K562 (cell line): ENCODE measurements around the gene BLOC1S4. TPM values are rescaled to one million over a fixed set of nuclear protein-coding genes. Genes with fewer than 3 reads are reported as not detected.

Experiments used
- ATF1 ChIP-seq, 2 experiments: fragments of 450-650 bp in 1 of 2; IDR thresholded peaks; 2 replicates each; pipeline ENCODE4 v1.6.1; 2016; ENCODE audit warnings: missing compliant biosample characterization in 1 of 2, missing genetic modification characterization in 1 of 2
- CBFA2T2 ChIP-seq: fragments of 450-650 bp; conservative IDR thresholded peaks from 2 replicates; pipeline ENCODE4 v1.6.1; 2017; ENCODE audit warnings: mild to moderate bottlenecking
- CCNT2 ChIP-seq: IDR thresholded peaks from 2 replicates; pipeline ENCODE4 v1.6.1; 2011; ENCODE audit warnings: borderline replicate concordance, low read depth, mild to moderate bottlenecking, moderate library complexity, mixed read lengths, low read length; ENCODE audit not compliant: insufficient read length; ENCODE audit errors: extremely low read depth
- CEBPG ChIP-seq, 3 experiments: fragments of 200-800 bp in 1 of 3; sonication (Bioruptor generic) in 1 of 3; sonication (generic) in 1 of 3; formaldehyde crosslinking in 1 of 3; IDR thresholded peaks in 2 of 3; conservative IDR thresholded peaks in 1 of 3; 2 replicates each; pipeline versions ENCODE4 v1.6.1 to v1.8.0; 2016 to 2022; ENCODE audit warnings: missing compliant biosample characterization in 2 of 3, missing genetic modification characterization in 2 of 3, mild to moderate bottlenecking in 1 of 3, missing genetic modification reagents in 1 of 3
- CHAMP1 ChIP-seq: fragments of 450-650 bp; IDR thresholded peaks from 2 replicates; pipeline ENCODE4 v1.6.1; 2016; ENCODE audit warnings: mild to moderate bottlenecking
- DMBX1 ChIP-seq: fragments of 250-450 bp; sonication (Bioruptor Pico); IDR thresholded peaks from 2 replicates; pipeline ENCODE4 v1.8.0; 2022; ENCODE audit warnings: inconsistent platforms, mild to moderate bottlenecking, moderate library complexity, borderline replicate concordance
- ELF1 ChIP-seq: fragments of 200-800 bp; sonication (Bioruptor generic); IDR thresholded peaks from 2 replicates; pipeline ENCODE4 v1.6.1; 2016; ENCODE audit warnings: missing genetic modification characterization, missing compliant biosample characterization
- ETV5 ChIP-seq: sonication (generic); formaldehyde crosslinking; IDR thresholded peaks from 2 replicates; pipeline ENCODE4 v1.4.0; 2020; ENCODE audit warnings: low read depth, mild to moderate bottlenecking, missing genetic modification reagents
- ETV6 ChIP-seq, 3 experiments: fragments of 150-350 bp in 1 of 3; sonication (generic) in 1 of 3; formaldehyde crosslinking in 1 of 3; IDR thresholded peaks; 2 replicates each; pipeline versions ENCODE4 v1.6.1 to v1.8.0; 2014 to 2022; ENCODE audit warnings: borderline replicate concordance in 2 of 3, low read depth in 2 of 3, antibody characterized with exemption in 1 of 3, low read length in 1 of 3, mild to moderate bottlenecking in 1 of 3, missing genetic modification reagents in 1 of 3
- EWSR1 ChIP-seq: fragments of 450-650 bp; IDR thresholded peaks from 2 replicates; pipeline ENCODE4 v1.6.1; 2018; ENCODE audit warnings: borderline replicate concordance, mild to moderate bottlenecking, low read depth, moderate library complexity; ENCODE audit not compliant: partially characterized antibody
- FOSL1 ChIP-seq: fragments of 200-800 bp; sonication (Bioruptor generic); conservative IDR thresholded peaks from 2 replicates; pipeline ENCODE4 v1.6.1; 2016; ENCODE audit warnings: missing genetic modification characterization, missing compliant biosample characterization
- HDGF ChIP-seq: fragments of 450-650 bp; IDR thresholded peaks from 2 replicates; pipeline ENCODE4 v1.6.1; 2016
- MTA2 ChIP-seq: fragments of 450-650 bp; IDR thresholded peaks from 2 replicates; pipeline ENCODE4 v1.6.1; 2016; ENCODE audit warnings: low read depth
- MYBL2 ChIP-seq, 2 experiments: fragments of 450-650 bp in 1 of 2; sonication (generic) in 1 of 2; formaldehyde crosslinking in 1 of 2; IDR thresholded peaks; 2 replicates each; pipeline versions ENCODE4 v1.6.1 to v1.8.1; 2017 to 2022; ENCODE audit warnings: borderline replicate concordance in 1 of 2, inconsistent platforms in 1 of 2, low read depth in 1 of 2, mild to moderate bottlenecking in 1 of 2, missing genetic modification reagents in 1 of 2, moderate library complexity in 1 of 2
- RHOXF2B ChIP-seq: fragments of 250-450 bp; sonication (Bioruptor Pico); conservative IDR thresholded peaks from 2 replicates; pipeline ENCODE4 v1.5.1; 2021
- SETDB1 ChIP-seq: IDR thresholded peaks from one replicate; pipeline ENCODE4 v1.6.1; 2012; ENCODE audit warnings: low read length, control low read depth, inconsistent platforms
- SMAD4 ChIP-seq: fragments of 250-450 bp; sonication (Bioruptor Pico); conservative IDR thresholded peaks from 2 replicates; pipeline ENCODE4 v1.8.0; 2021; ENCODE audit warnings: inconsistent platforms, mild to moderate bottlenecking, moderate library complexity
- SOX6 ChIP-seq: fragments of 450-650 bp; IDR thresholded peaks from 2 replicates; pipeline ENCODE4 v1.6.1; 2014; ENCODE audit warnings: mild to moderate bottlenecking
- TEAD1 ChIP-seq, 2 experiments: fragments of 450-650 bp in 1 of 2; sonication (generic) in 1 of 2; formaldehyde crosslinking; IDR thresholded peaks; 2 replicates each; pipeline versions ENCODE4 v1.4.0 to v1.8.0; 2020 to 2022; ENCODE audit warnings: mild to moderate bottlenecking in 2 of 2, missing genetic modification reagents in 1 of 2
- U2AF2 ChIP-seq: fragments of 200-400 bp; formaldehyde crosslinking; optimal IDR thresholded peaks from 2 replicates; pipeline ENCODE3; 2017; ENCODE audit warnings: low read depth, mild to moderate bottlenecking, low read length
- YY1 ChIP-seq, 3 experiments: IDR thresholded peaks; 2 replicates each; pipeline ENCODE4 v1.6.1; 2011; ENCODE audit warnings: low read length in 2 of 3, mild to moderate bottlenecking in 2 of 3, moderate library complexity in 2 of 3, borderline replicate concordance in 1 of 3, control low read depth in 1 of 3, low read depth in 1 of 3; ENCODE audit not compliant: insufficient read depth in 3 of 3, insufficient replicate concordance in 2 of 3, control insufficient read depth in 1 of 3, insufficient read length in 1 of 3; ENCODE audit errors: extremely low read depth in 1 of 3
- ZBTB7A ChIP-seq: IDR thresholded peaks from 2 replicates; pipeline ENCODE4 v1.6.1; 2011; ENCODE audit warnings: low read depth, mild to moderate bottlenecking, low read length, moderate library complexity, borderline replicate concordance; ENCODE audit not compliant: control insufficient read depth
- ZNF316 ChIP-seq: fragments of 450-650 bp; IDR thresholded peaks from 2 replicates; pipeline ENCODE4 v1.6.1; 2016
- ZNF717 ChIP-seq: fragments of 250-450 bp; sonication (Bioruptor Pico); IDR thresholded peaks from 2 replicates; pipeline ENCODE4 v1.5.0; 2021
- ZNF766 ChIP-seq: fragments of 200-800 bp; sonication (Bioruptor generic); conservative IDR thresholded peaks from 2 replicates; pipeline ENCODE4 v1.6.1; 2016; ENCODE audit warnings: missing genetic modification characterization, missing compliant biosample characterization
- polyA plus RNA-seq, 8 experiments: library from polyadenylated mRNA; depleted of rRNA in 4 of 8; stranded (reverse) in 5 of 8; unstranded in 3 of 8; fragments of >200 nt; fragmentation: Nextera tagmentation in 2 of 8; fragmentation: Illumina TruSeq in 1 of 8; extraction: Ambion mirVana in 2 of 8; extraction: Trizol in 1 of 8; gene quantifications; 2 replicates each; pipeline versions ENCODE4 v1.2.1 to v1.2.3, GENCODE V29; 2011 to 2014; ENCODE audit warnings: inconsistent platforms in 1 of 8, missing spikeins in 1 of 8
- total RNA-seq, 7 experiments: library from RNA; depleted of rRNA in 6 of 7; stranded (reverse); fragments of >200 nt in 6 of 7; fragmentation: Illumina TruSeq in 2 of 7; extraction: Trizol in 2 of 7; gene quantifications; 2 replicates each; pipeline versions ENCODE4 v1.2.1 to v1.2.3, GENCODE V29; 2011 to 2021; ENCODE audit warnings: low replicate concordance in 1 of 7

The BLOC1S4 gene
- total and polyA plus RNA-seq, 9 of the 15 experiments (the other 6 are each of a cell fraction or from before 2014, with no cell fraction given): 3.1 to 31.6 (median 11.2) TPM

- TF ChIP-seq ZNF316 (no peak), CBFA2T2 (peak; percentile 97), ETV6 (IDR thresholded peaks at IDR 0.05; ENCODE audit: borderline replicate concordance in 1 of 2, low read depth in 2 of 2, low read length in 1 of 2) (no peak), ETV6 (CRISPR knock-in tag; IDR thresholded peaks at IDR 0.05; ENCODE audit: borderline replicate concordance) (no peak), RHOXF2B (CRISPR knock-in tag) (0 out of 2 replicates have a peak, but pooled peaks have one; percentile 23), SMAD4 (CRISPR knock-in tag) (peak; percentile 99), YY1 (IDR thresholded peaks at IDR 0.05; ENCODE audit: borderline replicate concordance in 1 of 3, control insufficient read depth in 1 of 3, extremely low read depth in 1 of 3, insufficient read depth in 3 of 3, insufficient read length in 1 of 3, insufficient replicate concordance in 2 of 3, low read depth in 1 of 3, low read length in 2 of 3) (no peak), SOX6 (peak; percentile 97), CHAMP1 (peak; percentile 78), ZBTB7A (peak; percentile 75; the same call in 1 of the 2 replicates), HDGF (no peak), CCNT2 (peak; percentile 87), SETDB1 (no peak), ZNF717 (CRISPR knock-in tag) (no peak), EWSR1 (no peak), ETV5 (peak; percentile 56; the same call in 1 of the 2 replicates), FOSL1 (tag) (no peak; the same call in none of the 2 replicates), TEAD1 (CRISPR knock-in tag; IDR thresholded peaks at IDR 0.05) (peak in 1 of 2 experiments; percentile 75; a peak in 2 of 4 replicates), MYBL2 (IDR thresholded peaks at IDR 0.05; ENCODE audit: low read depth) (no peak), MYBL2 (CRISPR knock-in tag; IDR thresholded peaks at IDR 0.05; ENCODE audit: borderline replicate concordance) (no peak), ATF1 (CRISPR knock-in tag; IDR thresholded peaks at IDR 0.05) (no peak), ATF1 (tag; IDR thresholded peaks at IDR 0.05) (peak; percentile 85), MTA2 (peak; percentile 97), ELF1 (no peak), ZNF766 (CRISPR knock-in tag) (peak; percentile 82; the same call in 1 of the 2 replicates), CEBPG (CRISPR knock-in tag; IDR thresholded peaks at IDR 0.05) (no peak), CEBPG (tag; conservative IDR thresholded peaks at IDR 0.05 in 1 of 2, IDR thresholded peaks at IDR 0.05 in 1 of 2) (no peak), DMBX1 (CRISPR knock-in tag) (peak; percentile 57), U2AF2 (no peak)
Observed at GRCh38 chr4:6730603-6731317, 14.8 kb downstream of the BLOC1S4 start (continued).
